K562 (cell line): Measurements from ENCODE around the gene ASS1. TPM values are rescaled to one million over a fixed set of nuclear protein-coding genes. Genes with fewer than 3 reads are reported as not detected.

Source experiments
- ATAC-seq: fragments of 200-7000 bp; cut with Tn5 transposase; 3 replicates; pipeline ENCODE4 v1.9.1; 2020; ENCODE audit warnings: moderate library complexity
- BruUV-seq: library from RNA; stranded (reverse); fragments of 400-500 nt; replicated peaks from 2 replicates; lab custom pipeline; 2021; lab: Mats Ljungman, UMichigan
- CTCF ChIA-PET: fragments of 300-600 bp; formaldehyde crosslinking; extraction: SDS; loops from one replicate; lab custom pipeline; 2021; ENCODE audit warnings: low intra/inter-chr PET ratio; lab: Yijun Ruan, JAX
- POLR2A ChIA-PET: fragments of 300-600, 350-650 bp; sonication (Branson Sonifier 250); formaldehyde crosslinking; extraction: SDS; loops from one replicate; lab custom pipeline; 2021; ENCODE audit warnings: antibody characterized with exemption, inconsistent platforms; lab: Yijun Ruan, JAX
- DNase-seq, 4 experiments: peaks; one replicate each; pipeline versions ENCODE4 v3.0.0 to v3.0.0-alpha.2; 2011 to 2018; ENCODE audit warnings: low spot score in 3 of 4, mixed read lengths in 3 of 4; ENCODE audit errors: extremely low read depth in 1 of 4
- FAIRE-seq: peaks from 2 replicates; lab custom pipeline; 2011; peaks lifted over from hg19 to GRCh38; lab: Jason Lieb, UNC
- H2AFZ ChIP-seq: 2 replicates; pipeline ENCODE4 v1.6.0; 2011; ENCODE audit warnings: low read depth, low read length, control low read depth, inconsistent platforms
- H3K27ac ChIP-seq: fragments of 200-600 bp; 3 replicates; pipeline ENCODE4 v1.8.0; 2011; ENCODE audit warnings: low read depth, mild to moderate bottlenecking, control low read depth, inconsistent platforms, low read length, moderate library complexity, mixed read lengths; ENCODE audit errors: extremely low read depth
- H3K27me3 ChIP-seq, 2 experiments: fragments of 300-600 bp in 1 of 2; 2 replicates in 1 of 2; 3 replicates in 1 of 2; pipeline versions ENCODE4 v1.6.0 to v1.8.0; 2011; ENCODE audit warnings: inconsistent platforms in 2 of 2, low read length in 2 of 2, mild to moderate bottlenecking in 1 of 2, mixed read lengths in 1 of 2, moderate library complexity in 1 of 2; ENCODE audit not compliant: control insufficient read depth in 2 of 2, insufficient read depth in 2 of 2
- H3K36me3 ChIP-seq: fragments of 300-600 bp; 3 replicates; pipeline ENCODE4 v1.8.0; 2011; ENCODE audit warnings: mild to moderate bottlenecking, low read length, inconsistent platforms; ENCODE audit not compliant: control insufficient read depth, insufficient read depth
- H3K4me1 ChIP-seq, 2 experiments: fragments of 200-600 bp in 1 of 2; replicated peaks in 1 of 2; 2 replicates in 1 of 2; 3 replicates in 1 of 2; pipeline versions ENCODE4 v1.5.1 to v1.8.0; 2011; ENCODE audit warnings: inconsistent platforms in 2 of 2, low read length in 2 of 2, mild to moderate bottlenecking in 1 of 2, mixed read lengths in 1 of 2, moderate library complexity in 1 of 2; ENCODE audit not compliant: control insufficient read depth in 2 of 2, insufficient read depth in 2 of 2
- H3K4me2 ChIP-seq: 2 replicates; pipeline ENCODE4 v1.6.1; 2011; ENCODE audit warnings: low read length, control low read depth, inconsistent platforms, mixed read lengths; ENCODE audit not compliant: insufficient read depth
- H3K4me3 ChIP-seq: fragments of 200-600 bp; sonication (generic), shearing (Covaris generic); 2 replicates; pipeline ENCODE4 v1.5.1; 2016; ENCODE audit warnings: control low read depth, inconsistent platforms
- H3K79me2 ChIP-seq: fragments of 200-600 bp; 3 replicates; pipeline ENCODE4 v1.8.0; 2011; ENCODE audit warnings: low read length, inconsistent platforms; ENCODE audit not compliant: control insufficient read depth, insufficient read depth
- H3K9ac ChIP-seq, 2 experiments: 2 replicates each; pipeline versions ENCODE4 v1.6.0 to v1.6.1; 2011; ENCODE audit warnings: low read depth in 2 of 2, low read length in 2 of 2, control low read depth in 1 of 2, inconsistent platforms in 1 of 2, mild to moderate bottlenecking in 1 of 2, mixed read lengths in 1 of 2; ENCODE audit not compliant: insufficient read depth in 1 of 2
- H3K9me1 ChIP-seq: one replicate; pipeline ENCODE4 v1.6.0; 2011; ENCODE audit warnings: inconsistent platforms, mild to moderate bottlenecking, low read length, moderate library complexity; ENCODE audit not compliant: control insufficient read depth, insufficient read depth
- H3K9me3 ChIP-seq: replicated peaks from 2 replicates; pipeline ENCODE4 v1.5.1; 2011; ENCODE audit warnings: low read depth, low read length, inconsistent platforms; ENCODE audit not compliant: control insufficient read depth, insufficient read depth
- H4K20me1 ChIP-seq: replicated peaks from 2 replicates; pipeline ENCODE4 v1.6.1; 2011; ENCODE audit warnings: low read length, inconsistent platforms, mixed read lengths; ENCODE audit not compliant: control insufficient read depth, insufficient read depth
- CHAMP1 ChIP-seq: fragments of 450-650 bp; IDR thresholded peaks from 2 replicates; pipeline ENCODE4 v1.6.1; 2016; ENCODE audit warnings: mild to moderate bottlenecking
- EGR1 ChIP-seq: fragments of 450-650 bp; conservative IDR thresholded peaks from 2 replicates; pipeline ENCODE4 v1.6.1; 2017; ENCODE audit warnings: mild to moderate bottlenecking
- ELK1 ChIP-seq: sonication (generic); formaldehyde crosslinking; IDR thresholded peaks from 2 replicates; pipeline ENCODE4 v1.8.1; 2022; ENCODE audit warnings: missing genetic modification reagents
- MYBL2 ChIP-seq, 2 experiments: fragments of 450-650 bp in 1 of 2; sonication (generic) in 1 of 2; formaldehyde crosslinking in 1 of 2; IDR thresholded peaks; 2 replicates each; pipeline versions ENCODE4 v1.6.1 to v1.8.1; 2017 to 2022; ENCODE audit warnings: borderline replicate concordance in 1 of 2, inconsistent platforms in 1 of 2, low read depth in 1 of 2, mild to moderate bottlenecking in 1 of 2, missing genetic modification reagents in 1 of 2, moderate library complexity in 1 of 2
- THAP7 ChIP-seq: fragments of 250-450 bp; sonication (Bioruptor Pico); IDR thresholded peaks from 2 replicates; pipeline ENCODE4 v1.5.0; 2021
- WGBS: fragments of 100-300 bp; shearing (Covaris generic); methylation state at CpG from one replicate; pipeline ENCODE4 v1.1.6; 2016; ENCODE audit warnings: low coverage, mixed read lengths; ENCODE audit not compliant: insufficient coverage; ENCODE audit errors: missing lambda C conversion rate; 5-methylcytosine and 5-hydroxymethylcytosine counted together
- in situ Hi-C: fragments of 300-500 bp; cut with MboI; formaldehyde crosslinking; loops from 4 replicates; pipeline ENCODE4 v1.15.0; 2018; ENCODE audit warnings: inconsistent platforms, mixed read lengths
- intact Hi-C: fragments of 100-400 bp; cut with micrococcal nuclease; formaldehyde crosslinking; loops from 2 replicates; pipeline ENCODE4 v1.14.2; 2022
- polyA plus RNA-seq, 8 experiments: library from polyadenylated mRNA; depleted of rRNA in 4 of 8; stranded (reverse) in 5 of 8; unstranded in 3 of 8; fragments of >200 nt; fragmentation: Nextera tagmentation in 2 of 8; fragmentation: Illumina TruSeq in 1 of 8; extraction: Ambion mirVana in 2 of 8; extraction: Trizol in 1 of 8; gene quantifications; 2 replicates each; pipeline versions ENCODE4 v1.2.1 to v1.2.3, GENCODE V29; 2011 to 2014; ENCODE audit warnings: inconsistent platforms in 1 of 8, missing spikeins in 1 of 8
- total RNA-seq, 7 experiments: library from RNA; depleted of rRNA in 6 of 7; stranded (reverse); fragments of >200 nt in 6 of 7; fragmentation: Illumina TruSeq in 2 of 7; extraction: Trizol in 2 of 7; gene quantifications; 2 replicates each; pipeline versions ENCODE4 v1.2.1 to v1.2.3, GENCODE V29; 2011 to 2021; ENCODE audit warnings: low replicate concordance in 1 of 7

ASS1 gene
- total and polyA plus RNA-seq, 9 of the 15 experiments (the other 6 are each of a cell fraction or from before 2014, with no cell fraction given): 1.5 to 5.7 (median 3.7) TPM

GRCh38 chr9:130423272-130423671 lies 21.5 kb upstream of the ASS1 start:
- Histone ChIP-seq H3K4me3 (no peak overlapping the region), H3K4me2 (no peak overlapping the region), H3K9me3 (no peaks in the 10 kb centered on the region; the same call in 1 of the 2 replicates), H3K4me1 (peaks cover 0 to 20% of the 10 kb centered on the region in 2 experiments; a peak in 2 of 5 replicates), H3K36me3 (no peaks in the 10 kb centered on the region), H3K27ac (no peak overlapping the region), H4K20me1 (no peaks in the 10 kb centered on the region; the same call in 1 of the 2 replicates), H3K9me1 (no peaks in the 10 kb centered on the region), H3K27me3 (peaks cover 54 to 89% of the 10 kb centered on the region in 2 experiments), H2AFZ (no peak overlapping the region), H3K79me2 (no peaks in the 10 kb centered on the region), H3K9ac (no peak overlapping the region)
- WGBS: 5% methylated on average over 8 of the region's 8 CpGs
- ATAC-seq (no peak), DNase-seq (no peak), FAIRE-seq (no peak)
- BruUV-seq: no TSS peak
- ChIA-PET POLR2A (interaction anchor here (0.6 kb wide), 1 partner anchor 13 kb away, joined by 3 read pairs; no protein-coding TSS in a partner anchor), CTCF (no interaction called here)
- intact Hi-C loops (no loop called here), in situ Hi-C loops (loop anchor here (10.0 kb wide), 1 partner anchor 758 kb away; the partner anchor contains the start of gene PRRX2)
- TF ChIP-seq EGR1 (no peak), MYBL2 (IDR thresholded peaks at IDR 0.05; ENCODE audit: low read depth) (no peak), MYBL2 (CRISPR knock-in tag; IDR thresholded peaks at IDR 0.05; ENCODE audit: borderline replicate concordance) (no peak), ELK1 (CRISPR knock-in tag) (no peak), THAP7 (no peak), CHAMP1 (no peak)
